ENCODE results near the gene ZNF83.

DNA sequence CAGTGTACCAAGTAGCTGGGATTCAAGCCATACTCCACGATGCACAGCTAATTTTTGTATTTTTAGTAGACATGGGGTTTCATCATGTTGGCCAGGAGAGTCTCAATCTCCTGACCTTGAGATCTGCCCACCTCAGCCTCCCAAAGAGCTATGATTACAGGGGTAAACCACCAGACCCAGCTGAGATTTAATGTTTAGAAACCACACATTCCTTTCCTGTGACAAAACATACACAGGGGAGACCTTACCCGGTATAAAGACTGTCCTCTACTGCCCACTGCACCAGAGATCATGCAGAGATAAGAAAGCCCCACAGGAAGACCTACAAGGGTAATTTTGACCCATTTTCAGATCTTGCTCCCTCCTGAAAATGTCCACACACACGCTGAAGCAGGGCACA, 22.8 kb upstream of the ZNF83 start:
- TF ChIP-seq, protein P1, sequence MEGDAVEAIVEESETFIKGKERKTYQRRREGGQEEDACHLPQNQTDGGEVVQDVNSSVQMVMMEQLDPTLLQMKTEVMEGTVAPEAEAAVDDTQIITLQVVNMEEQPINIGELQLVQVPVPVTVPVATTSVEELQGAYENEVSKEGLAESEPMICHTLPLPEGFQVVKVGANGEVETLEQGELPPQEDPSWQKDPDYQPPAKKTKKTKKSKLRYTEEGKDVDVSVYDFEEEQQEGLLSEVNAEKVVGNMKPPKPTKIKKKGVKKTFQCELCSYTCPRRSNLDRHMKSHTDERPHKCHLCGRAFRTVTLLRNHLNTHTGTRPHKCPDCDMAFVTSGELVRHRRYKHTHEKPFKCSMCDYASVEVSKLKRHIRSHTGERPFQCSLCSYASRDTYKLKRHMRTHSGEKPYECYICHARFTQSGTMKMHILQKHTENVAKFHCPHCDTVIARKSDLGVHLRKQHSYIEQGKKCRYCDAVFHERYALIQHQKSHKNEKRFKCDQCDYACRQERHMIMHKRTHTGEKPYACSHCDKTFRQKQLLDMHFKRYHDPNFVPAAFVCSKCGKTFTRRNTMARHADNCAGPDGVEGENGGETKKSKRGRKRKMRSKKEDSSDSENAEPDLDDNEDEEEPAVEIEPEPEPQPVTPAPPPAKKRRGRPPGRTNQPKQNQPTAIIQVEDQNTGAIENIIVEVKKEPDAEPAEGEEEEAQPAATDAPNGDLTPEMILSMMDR (IDR thresholded peaks at IDR 0.05), result no peak
- TF ChIP-seq POLR2AphosphoS5 (IDR thresholded peaks at IDR 0.05; ENCODE audit: low read depth, low read length), result no peak
